ENCODE measurements around the gene EIF3D. TPM values are rescaled to one million over a fixed set of nuclear protein-coding genes. Genes with fewer than 3 reads are reported as not detected.

Gene EIF3D
- total and polyA plus RNA-seq, 10 donors, result 194 to 428 (median 228) TPM

GRCh38 chr22:36467042-36467810 lies 61.7 kb downstream of the EIF3D start:
- intact Hi-C loops (cut with DNase I; ENCODE audit: low total_unique reads), result no loop called here

GRCh38 chr22:36466258-36466657 lies 62.7 kb downstream of the EIF3D start:
- Histone ChIP-seq H3K4me3 (no peak overlapping the region), H3K9me3 (no peaks in the 10 kb centered on the region), H3K27me3 (replicated peaks in 1 of 7) (no peaks in the 10 kb centered on the region), H3K36me3 (peaks cover 0 to 39% (median 10%) of the 10 kb centered on the region in 6 donors), H3K4me1 (peaks cover 9 to 100% (median 60%) of the 10 kb centered on the region in 6 donors), H3K27ac (peak overlapping the region; percentile 59 to 97 (median 77))
- DNase-seq, result no peak
- 51 to 71% (median 66%) methylated on average over 5 to 7 of the region's 7 CpGs for WGBS, 5 donors
- intact Hi-C loops (cut with DNase I; ENCODE audit: low total_unique reads), result no loop called here
- TF ChIP-seq POLR2A (IDR thresholded peaks at IDR 0.05), result no peak
- TF ChIP-seq POLR2AphosphoS5 (IDR thresholded peaks at IDR 0.05), result no peak
- no peak for TF ChIP-seq CTCF (IDR thresholded peaks at IDR 0.05 in 8 of 11, conservative IDR thresholded peaks at IDR 0.05 in 3 of 11)

More at GRCh38 chr22:36467042-36467810, 61.7 kb downstream of the EIF3D start:
- TF ChIP-seq POLR2AphosphoS5 (IDR thresholded peaks at IDR 0.05) (peak in 2 of 3 donors; percentile 37 to 62), CTCF (IDR thresholded peaks at IDR 0.05 in 8 of 11, conservative IDR thresholded peaks at IDR 0.05 in 3 of 11) (no peak)
- DNase-seq, result no peak
- no peak overlapping the region for H3K4me3 ChIP-seq
- H3K36me3 ChIP-seq, result peaks cover 0 to 48% (median 13%) of the 10 kb centered on the region in 6 donors
- WGBS, 5 donors, result 49 to 64% (median 52%) methylated on average over 10 to 14 of the region's 14 CpGs
- H3K27ac ChIP-seq, result peak overlapping the region in 7 of 8 donors; percentile 10 to 97 (median 81)
- peaks cover 9 to 99% (median 59%) of the 10 kb centered on the region in 6 donors for H3K4me1 ChIP-seq
- H3K27me3 ChIP-seq (replicated peaks in 1 of 7), result no peaks in the 10 kb centered on the region
- H3K9me3 ChIP-seq, result no peaks in the 10 kb centered on the region

GRCh38 chr22:36465232-36466021 lies 63.5 kb downstream of the EIF3D start:
- 65 to 82% (median 71%) methylated on average over 22 to 25 of the region's 25 CpGs for WGBS, 5 donors
- Histone ChIP-seq H3K4me3 (no peak overlapping the region), H3K27me3 (replicated peaks in 1 of 7) (no peaks in the 10 kb centered on the region), H3K36me3 (peaks cover 0 to 33% (median 8%) of the 10 kb centered on the region in 6 donors), H3K27ac (peak overlapping the region; percentile 59 to 97 (median 77)), H3K9me3 (no peaks in the 10 kb centered on the region), H3K4me1 (peaks cover 7 to 98% (median 58%) of the 10 kb centered on the region in 6 donors)
- peak; percentile 79 for DNase-seq
- intact Hi-C loops (cut with DNase I; ENCODE audit: low total_unique reads), result no loop called here
- TF ChIP-seq POLR2AphosphoS5 (IDR thresholded peaks at IDR 0.05) (peak in 2 of 3 donors; percentile 56 to 71), CTCF (IDR thresholded peaks at IDR 0.05 in 8 of 11, conservative IDR thresholded peaks at IDR 0.05 in 3 of 11) (no peak), POLR2A (IDR thresholded peaks at IDR 0.05) (no peak)
